Glutamatergic neuron (in vitro differentiated cells): ENCODE data around the gene XKR3. TPM values are rescaled to one million over a fixed set of nuclear protein-coding genes. Genes with fewer than 3 reads are reported as not detected.
"Not testable (repeated sequence)": the region's sequence is repeated elsewhere in the genome, so short reads cannot be mapped to it uniquely, and the experiment has no call there.

Experiments used
- DNase-seq: peaks from one replicate; pipeline ENCODE4 v3.0.0; 2022
- H3K27ac Mint-ChIP-seq: one replicate; pipeline ENCODE4 v1.8.0; 2020; ENCODE audit warnings: mild to moderate bottlenecking, mixed read lengths, inconsistent platforms; ENCODE audit not compliant: unreplicated experiment
- H3K27me3 Mint-ChIP-seq: one replicate; pipeline ENCODE4 v1.8.0; 2020; ENCODE audit warnings: mild to moderate bottlenecking, moderate library complexity, mixed read lengths, inconsistent platforms; ENCODE audit not compliant: unreplicated experiment
- H3K36me3 Mint-ChIP-seq: one replicate; pipeline ENCODE4 v1.8.0; 2020; ENCODE audit warnings: mild to moderate bottlenecking, mixed read lengths, inconsistent platforms; ENCODE audit not compliant: unreplicated experiment
- H3K4me1 Mint-ChIP-seq: one replicate; pipeline ENCODE4 v1.8.0; 2020; ENCODE audit warnings: mild to moderate bottlenecking, low read depth, mixed read lengths, inconsistent platforms; ENCODE audit not compliant: unreplicated experiment
- H3K4me3 Mint-ChIP-seq: one replicate; pipeline ENCODE4 v1.8.0; 2020; ENCODE audit warnings: mild to moderate bottlenecking, mixed read lengths, inconsistent platforms; ENCODE audit not compliant: unreplicated experiment
- H3K9me3 Mint-ChIP-seq: one replicate; pipeline ENCODE4 v1.8.0; 2020; ENCODE audit warnings: mild to moderate bottlenecking, moderate library complexity, mixed read lengths, inconsistent platforms; ENCODE audit not compliant: unreplicated experiment
- total RNA-seq: library from RNA; stranded (reverse); fragmentation: NEBNext Ultra II Directional; extraction: Animal tissue kit (Norgen Biotek cat#: 25700); gene quantifications from one replicate; pipeline ENCODE4 v1.2.1, GENCODE V29; 2021; ENCODE audit not compliant: unreplicated experiment
- TF ChIP-seq, protein P1 (sequence below): fragments of 200-600 bp; sonication (generic); IDR thresholded peaks from one replicate; pipeline ENCODE4 v1.5.0; 2021; ENCODE audit not compliant: partially characterized antibody, unreplicated experiment

Gene XKR3
- total RNA-seq, 1 donor from 2014 or later, result not detected

DNA sequence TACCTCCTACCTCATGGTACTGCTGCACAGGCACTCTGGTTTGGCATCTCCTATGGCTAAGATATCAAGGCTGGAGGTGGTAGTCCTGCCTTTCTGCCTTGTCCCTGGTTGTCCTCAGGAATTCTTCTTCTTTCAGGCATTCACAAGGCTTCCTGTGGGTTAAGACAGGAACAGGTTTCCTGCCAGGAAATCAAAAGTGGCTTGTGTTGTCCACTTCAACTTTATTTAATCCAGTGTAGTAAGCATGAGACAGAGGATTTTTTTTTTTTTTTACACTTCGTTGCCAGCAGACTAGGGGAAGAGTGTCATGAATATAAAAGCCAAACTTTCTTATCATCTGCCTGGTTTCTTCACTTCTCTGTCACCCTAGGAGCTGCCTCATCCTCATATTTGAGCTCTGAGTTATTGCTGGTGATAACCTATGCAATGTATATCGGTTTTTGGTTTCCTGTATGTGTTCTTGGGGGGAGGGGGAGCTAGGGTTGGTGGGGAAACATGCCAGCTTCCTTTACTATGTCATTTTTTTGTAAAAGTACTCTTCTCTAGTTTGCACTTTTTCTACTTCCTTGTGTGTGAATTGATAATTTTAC lies 50.2 kb downstream of the XKR3 start:
- no peak overlapping the region for H3K27ac Mint-ChIP-seq
- H3K27me3 Mint-ChIP-seq, result no peaks in the 10 kb centered on the region
- no peaks in the 10 kb centered on the region for H3K36me3 Mint-ChIP-seq
- H3K4me3 Mint-ChIP-seq, result no peak overlapping the region
- no peaks in the 10 kb centered on the region for H3K9me3 Mint-ChIP-seq
- TF ChIP-seq, protein P1, sequence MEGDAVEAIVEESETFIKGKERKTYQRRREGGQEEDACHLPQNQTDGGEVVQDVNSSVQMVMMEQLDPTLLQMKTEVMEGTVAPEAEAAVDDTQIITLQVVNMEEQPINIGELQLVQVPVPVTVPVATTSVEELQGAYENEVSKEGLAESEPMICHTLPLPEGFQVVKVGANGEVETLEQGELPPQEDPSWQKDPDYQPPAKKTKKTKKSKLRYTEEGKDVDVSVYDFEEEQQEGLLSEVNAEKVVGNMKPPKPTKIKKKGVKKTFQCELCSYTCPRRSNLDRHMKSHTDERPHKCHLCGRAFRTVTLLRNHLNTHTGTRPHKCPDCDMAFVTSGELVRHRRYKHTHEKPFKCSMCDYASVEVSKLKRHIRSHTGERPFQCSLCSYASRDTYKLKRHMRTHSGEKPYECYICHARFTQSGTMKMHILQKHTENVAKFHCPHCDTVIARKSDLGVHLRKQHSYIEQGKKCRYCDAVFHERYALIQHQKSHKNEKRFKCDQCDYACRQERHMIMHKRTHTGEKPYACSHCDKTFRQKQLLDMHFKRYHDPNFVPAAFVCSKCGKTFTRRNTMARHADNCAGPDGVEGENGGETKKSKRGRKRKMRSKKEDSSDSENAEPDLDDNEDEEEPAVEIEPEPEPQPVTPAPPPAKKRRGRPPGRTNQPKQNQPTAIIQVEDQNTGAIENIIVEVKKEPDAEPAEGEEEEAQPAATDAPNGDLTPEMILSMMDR, result no peak
- no peak for DNase-seq
- H3K4me1 Mint-ChIP-seq, result no peaks in the 10 kb centered on the region

DNA sequence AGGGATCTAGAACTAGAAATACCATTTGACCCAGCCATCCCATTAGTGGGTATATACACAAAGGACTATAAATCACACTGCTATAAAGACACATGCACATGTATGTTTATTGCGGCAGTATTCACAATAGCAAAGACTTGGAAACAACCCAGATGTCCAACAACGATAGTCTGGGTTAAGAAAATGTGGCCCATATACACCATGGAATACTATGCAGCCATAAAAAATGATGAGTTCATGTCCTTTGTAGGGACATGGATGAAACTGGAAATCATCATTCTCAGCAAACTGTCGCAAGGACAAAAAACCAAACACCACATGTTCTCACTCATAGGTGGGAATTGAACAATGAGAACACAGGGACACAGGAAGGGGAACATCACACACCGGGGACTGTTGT lies 53.6 kb downstream of the XKR3 start:
- DNase-seq, H3K27ac Mint-ChIP-seq, H3K9me3 Mint-ChIP-seq, H3K27me3 Mint-ChIP-seq, H3K4me1 Mint-ChIP-seq, H3K4me3 Mint-ChIP-seq, H3K36me3 Mint-ChIP-seq: not testable (repeated sequence)

DNA sequence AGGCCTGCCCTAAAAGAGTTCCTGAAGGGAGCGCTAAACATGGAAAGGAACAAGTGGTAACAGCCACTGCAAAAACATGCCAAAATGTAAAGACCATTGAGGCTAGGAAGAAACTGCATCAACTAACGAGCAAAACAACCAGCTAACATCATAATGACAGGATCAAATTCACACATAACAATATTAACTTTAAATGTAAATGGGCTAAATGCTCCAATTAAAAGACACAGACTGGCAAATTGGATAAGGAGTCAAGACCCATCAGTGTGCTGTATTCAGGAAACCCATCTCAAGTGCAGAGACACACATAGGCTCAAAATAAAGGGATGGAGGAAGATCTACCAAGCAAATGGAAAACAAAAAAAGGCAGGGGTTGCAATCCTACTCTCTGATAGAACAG lies 57.3 kb downstream of the XKR3 start:
- H3K4me3 Mint-ChIP-seq, H3K27ac Mint-ChIP-seq, DNase-seq, H3K36me3 Mint-ChIP-seq, H3K27me3 Mint-ChIP-seq, H3K4me1 Mint-ChIP-seq: not testable (repeated sequence)
- peaks cover 11% of the 10 kb centered on the region for H3K9me3 Mint-ChIP-seq

DNA sequence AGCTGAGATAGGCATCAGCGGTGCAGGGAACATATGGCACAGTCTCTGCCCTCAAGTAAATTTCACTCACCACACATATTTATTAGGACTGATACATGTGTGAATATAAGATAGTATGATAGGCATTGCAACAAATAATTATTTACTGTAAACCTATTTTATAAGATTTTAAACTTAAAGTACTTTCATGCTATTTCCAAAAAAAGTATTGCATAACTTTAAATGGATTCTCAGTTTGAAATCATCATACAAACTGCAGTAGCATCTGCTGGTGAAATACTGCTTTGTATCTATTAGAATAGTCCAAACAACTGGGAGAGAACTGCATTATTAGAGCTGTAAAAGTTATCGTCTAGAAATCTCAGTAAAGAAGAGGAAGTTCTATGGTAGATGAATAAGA lies 63.0 kb downstream of the XKR3 start:
- H3K4me1 Mint-ChIP-seq, H3K4me3 Mint-ChIP-seq, H3K27ac Mint-ChIP-seq, H3K9me3 Mint-ChIP-seq, H3K36me3 Mint-ChIP-seq, H3K27me3 Mint-ChIP-seq, DNase-seq: not testable (repeated sequence)

DNA sequence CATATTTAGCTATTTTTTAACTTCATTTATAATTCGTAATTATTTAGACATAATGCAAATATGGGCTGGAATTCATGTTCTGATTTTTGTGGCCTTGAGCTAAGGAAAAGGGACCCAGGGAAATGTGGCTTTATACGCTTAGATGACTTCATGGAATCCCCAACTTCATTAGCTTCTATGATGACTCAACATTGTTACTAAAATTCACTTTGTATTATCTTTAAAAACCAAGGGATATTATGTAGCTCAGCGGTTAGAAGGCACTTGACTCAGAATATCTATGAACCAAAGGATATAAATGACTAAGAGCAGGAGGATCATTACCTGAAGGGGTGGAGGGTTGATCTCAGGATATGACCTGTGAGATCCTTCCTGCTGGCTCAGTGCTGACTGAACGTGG lies 64.8 kb downstream of the XKR3 start:
- not testable (repeated sequence) for H3K36me3 Mint-ChIP-seq, H3K4me3 Mint-ChIP-seq, H3K27ac Mint-ChIP-seq, DNase-seq, H3K27me3 Mint-ChIP-seq, H3K9me3 Mint-ChIP-seq, H3K4me1 Mint-ChIP-seq

DNA sequence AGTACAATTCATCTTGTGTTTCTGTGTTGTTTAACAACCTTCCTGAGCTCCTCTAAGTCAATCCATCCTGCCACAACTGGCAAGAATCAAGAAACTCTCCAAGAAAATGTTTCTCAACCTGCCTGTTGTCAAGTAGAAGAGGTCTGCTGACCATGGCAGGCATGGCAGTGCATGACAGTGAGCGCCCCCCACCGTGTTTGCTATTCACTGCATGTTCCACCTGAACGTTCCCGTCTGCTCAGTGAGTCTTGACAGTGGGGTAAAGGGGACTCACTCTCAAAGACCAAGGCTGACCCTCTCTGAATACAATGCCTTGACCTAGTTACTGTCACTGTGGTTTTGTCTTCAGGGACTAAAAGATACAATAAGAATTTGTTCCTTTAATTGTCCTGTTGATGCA lies 75.9 kb downstream of the XKR3 start:
- H3K9me3 Mint-ChIP-seq, result peaks cover 10% of the 10 kb centered on the region
- not testable (repeated sequence) for H3K36me3 Mint-ChIP-seq

DNA sequence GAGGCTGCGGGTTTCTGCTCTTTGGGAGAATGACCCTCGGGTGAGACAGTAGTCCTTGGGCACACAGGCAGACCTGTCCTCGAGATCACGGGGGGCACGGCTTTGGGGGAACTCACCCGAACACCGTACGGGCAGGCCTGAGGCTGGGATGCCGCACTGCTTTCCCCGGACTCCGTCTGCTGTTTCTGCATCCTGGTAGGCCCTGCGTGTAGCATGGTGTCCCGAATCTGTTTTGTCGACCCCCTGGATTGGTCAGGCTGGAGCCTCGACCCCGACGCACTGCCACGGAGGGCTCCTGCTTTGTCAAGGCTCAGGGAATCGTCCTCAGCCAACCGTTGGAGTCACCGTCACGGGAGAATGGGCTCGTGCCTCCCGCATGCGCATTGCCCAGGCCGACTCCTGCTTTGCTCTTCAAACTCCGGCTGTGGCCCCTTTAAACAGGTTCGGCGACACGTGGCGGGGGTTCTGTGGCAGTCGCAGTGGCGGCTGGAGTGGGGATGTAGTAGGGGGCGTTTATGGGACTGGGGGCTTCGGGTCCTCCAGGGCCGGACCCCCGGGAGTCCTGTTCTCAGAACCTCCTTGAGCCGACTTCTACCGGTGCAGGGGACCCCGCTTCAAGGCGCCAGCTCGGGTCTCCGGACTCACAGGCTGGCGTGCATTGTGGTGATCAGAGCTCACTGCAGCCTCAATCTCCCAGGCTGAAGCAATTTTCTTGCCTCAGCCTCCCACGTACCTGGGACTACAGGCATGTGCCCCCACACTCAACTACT lies 76.9 kb downstream of the XKR3 start:
- H3K4me3 Mint-ChIP-seq, H3K27ac Mint-ChIP-seq, DNase-seq, H3K36me3 Mint-ChIP-seq, H3K27me3 Mint-ChIP-seq, H3K4me1 Mint-ChIP-seq: not testable (repeated sequence)
- H3K9me3 Mint-ChIP-seq, result peaks cover 10% of the 10 kb centered on the region

More for the DNA sequence above, 75.9 kb downstream of the XKR3 start:
- H3K27me3 Mint-ChIP-seq, H3K27ac Mint-ChIP-seq, DNase-seq, H3K4me3 Mint-ChIP-seq, H3K4me1 Mint-ChIP-seq: not testable (repeated sequence)

DNA sequence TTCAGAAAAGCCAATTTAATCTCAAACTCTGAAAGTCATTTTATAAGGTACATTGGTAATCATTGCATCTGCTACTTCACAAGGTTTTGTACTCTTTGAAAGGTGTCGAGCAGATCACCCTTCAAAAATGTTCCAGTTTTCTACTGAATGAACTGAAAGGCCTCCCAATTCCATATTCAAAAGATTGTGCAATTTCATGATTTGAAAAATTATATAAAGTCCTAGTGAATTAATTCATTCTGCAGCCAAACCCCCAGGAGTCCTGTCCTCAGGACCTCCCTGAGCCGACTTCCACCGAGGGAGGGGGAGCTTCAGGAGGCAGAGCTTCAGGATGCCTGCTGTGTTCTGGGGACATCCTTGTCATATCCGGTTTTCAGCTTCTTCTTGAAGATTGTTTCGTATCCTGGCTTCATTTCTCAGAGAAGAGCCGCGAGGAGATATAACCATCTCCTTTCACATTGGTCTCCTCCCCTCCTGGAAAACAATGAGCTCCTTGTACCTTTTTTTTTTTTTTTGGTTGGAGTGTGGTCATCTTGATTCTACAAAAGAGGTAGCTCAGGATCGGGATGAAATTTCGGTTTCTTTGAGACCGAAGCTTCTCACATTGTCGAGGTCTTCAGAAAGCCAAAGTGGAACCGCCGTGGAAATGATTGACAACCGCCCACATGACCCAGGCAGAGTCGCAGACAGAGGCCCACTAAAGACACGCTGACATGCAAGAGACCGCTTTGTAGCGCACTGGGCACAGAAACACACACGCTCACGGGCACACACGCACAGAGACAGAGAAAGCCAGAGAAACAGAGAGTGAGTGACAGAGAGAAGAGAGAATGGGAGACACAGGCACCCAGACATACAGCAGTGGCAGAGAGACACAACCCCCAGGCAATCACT lies 77.7 kb downstream of the XKR3 start:
- H3K4me3 Mint-ChIP-seq, H3K9me3 Mint-ChIP-seq: not testable (repeated sequence)

DNA sequence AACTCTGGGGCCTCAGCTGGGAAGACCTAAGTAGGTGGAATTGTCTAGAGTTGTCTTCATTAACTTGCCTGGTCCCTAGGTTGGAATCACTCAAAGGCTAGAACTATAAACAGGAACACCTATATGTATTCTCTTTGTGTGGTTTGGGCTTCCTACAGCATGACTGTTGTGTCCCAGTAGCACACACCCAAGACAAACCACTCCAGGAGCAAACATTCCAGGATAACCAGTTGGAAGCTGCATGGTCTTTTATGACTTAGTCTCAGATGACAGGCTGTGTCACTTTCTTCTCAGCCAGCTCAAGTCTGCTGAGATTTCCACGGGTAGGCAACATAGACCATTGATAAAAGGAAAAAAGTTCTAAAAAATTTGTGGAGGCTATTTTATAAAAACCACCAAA lies 90.9 kb downstream of the XKR3 start:
- not testable (repeated sequence) for DNase-seq, H3K4me1 Mint-ChIP-seq, H3K27me3 Mint-ChIP-seq, H3K9me3 Mint-ChIP-seq, H3K27ac Mint-ChIP-seq, H3K36me3 Mint-ChIP-seq, H3K4me3 Mint-ChIP-seq

More for the DNA sequence above, 77.7 kb downstream of the XKR3 start:
- H3K27ac Mint-ChIP-seq, H3K36me3 Mint-ChIP-seq, H3K4me1 Mint-ChIP-seq, H3K27me3 Mint-ChIP-seq, DNase-seq: not testable (repeated sequence)
